ENCODE data around the gene KLK15.

KLK15 gene

DNA sequence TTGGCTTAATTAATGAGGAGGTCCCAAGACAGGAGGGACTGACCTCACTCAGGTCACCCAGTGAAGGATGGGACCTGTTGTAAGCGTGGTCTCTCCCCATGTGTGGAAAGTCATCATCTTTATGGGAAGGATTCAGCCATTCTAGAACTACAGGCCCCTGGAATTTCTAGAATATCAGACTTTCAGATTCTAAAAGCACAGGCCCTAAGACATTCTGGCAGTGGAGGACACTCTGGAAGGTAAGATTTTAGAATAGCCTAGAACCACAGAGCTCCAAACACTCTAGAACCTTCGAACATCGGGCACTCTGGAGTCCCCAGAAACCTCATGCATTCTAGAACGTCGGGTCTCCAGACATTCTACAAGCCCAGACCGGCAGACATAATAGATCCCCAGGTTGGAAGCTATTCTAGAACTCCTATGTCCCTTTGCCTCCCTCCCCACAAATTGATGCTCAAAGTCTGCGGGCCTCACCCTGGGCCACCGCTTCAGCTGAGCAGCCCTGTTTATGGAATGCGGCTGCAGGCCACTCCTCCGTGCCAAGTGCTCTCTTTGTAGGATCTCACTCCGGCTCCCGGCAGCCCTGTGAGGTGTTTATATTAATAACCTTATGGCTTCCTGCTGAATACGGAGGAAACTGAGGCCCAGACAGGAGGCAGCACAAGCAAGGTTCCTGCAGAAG, 1.9 kb upstream of the KLK15 start:
- no peak overlapping the region for H3K27ac ChIP-seq (ENCODE audit: low read depth, low read length)

GRCh38 chr19:50833802-50834167, 411 bp upstream of the KLK15 start:
- H3K36me3 ChIP-seq (ENCODE audit: control insufficient read depth in 1 of 2, insufficient read depth in 2 of 2, low read length in 2 of 2), result no peaks in the 10 kb centered on the region
- H3K4me3 ChIP-seq (ENCODE audit: low read depth, low read length), result no peak overlapping the region
- H2BK5ac ChIP-seq (ENCODE audit: low read depth, low read length, poor library complexity), result no peak overlapping the region
- no peak overlapping the region for H2AK5ac ChIP-seq (ENCODE audit: low read length)
- no peak overlapping the region for H3K4me2 ChIP-seq (ENCODE audit: low read length)
- no peak overlapping the region for H4K91ac ChIP-seq (ENCODE audit: low read depth, low read length)
- no peak overlapping the region for H2BK120ac ChIP-seq (ENCODE audit: insufficient read depth, low read length, poor library complexity)
- H3K23ac ChIP-seq (ENCODE audit: low read length), result no peak overlapping the region
- H4K8ac ChIP-seq (ENCODE audit: low read depth, low read length), result no peak overlapping the region
- no peak overlapping the region for H2AFZ ChIP-seq (ENCODE audit: insufficient read depth, low read length, poor library complexity)
- WGBS (ENCODE audit: extremely low coverage, insufficient coverage, insufficient read length), result no CpG with 5 or more reads among the region's 6 CpGs
- H3K18ac ChIP-seq (ENCODE audit: low read length), result no peak overlapping the region
- no peaks in the 10 kb centered on the region for H3K9me3 ChIP-seq (ENCODE audit: insufficient read depth, low read depth, low read length)
- H2BK12ac ChIP-seq (ENCODE audit: low read length), result no peak overlapping the region
- no peak overlapping the region for H3K27ac ChIP-seq (ENCODE audit: low read depth, low read length)
- H3K79me2 ChIP-seq (ENCODE audit: control insufficient read depth, insufficient read depth, low read length, poor library complexity), result peaks cover 4% of the 10 kb centered on the region
- H4K12ac ChIP-seq (ENCODE audit: low read depth, low read length), result no peak overlapping the region
- H3K4ac ChIP-seq (ENCODE audit: low read depth, low read length), result no peak overlapping the region
- H3K4me1 ChIP-seq (ENCODE audit: control insufficient read depth in 1 of 2, insufficient read depth in 2 of 2, low read length in 2 of 2), result peaks cover 5 to 7% of the 10 kb centered on the region in 2 experiments
- peaks cover 4% of the 10 kb centered on the region for H3K79me1 ChIP-seq (ENCODE audit: low read length)
- no peak overlapping the region for H3K14ac ChIP-seq (ENCODE audit: low read length)
- no peak overlapping the region for H3K9ac ChIP-seq (ENCODE audit: low read length)
- H3K27me3 ChIP-seq (ENCODE audit: insufficient read depth, low read length), result no peaks in the 10 kb centered on the region
- DNase-seq, result no peak

More for the DNA sequence above, 1.9 kb upstream of the KLK15 start:
- Histone ChIP-seq H3K79me1 (ENCODE audit: low read length) (peaks cover 4% of the 10 kb centered on the region), H3K9me3 (ENCODE audit: insufficient read depth, low read depth, low read length) (no peaks in the 10 kb centered on the region), H3K79me2 (ENCODE audit: control insufficient read depth, insufficient read depth, low read length, poor library complexity) (peaks cover 4% of the 10 kb centered on the region), H3K4me3 (ENCODE audit: low read depth, low read length) (peak overlapping the region; percentile 75), H4K12ac (ENCODE audit: low read depth, low read length) (no peak overlapping the region), H3K4me1 (ENCODE audit: control insufficient read depth in 1 of 2, insufficient read depth in 2 of 2, low read length in 2 of 2) (peaks cover 5 to 7% of the 10 kb centered on the region in 2 experiments), H3K18ac (ENCODE audit: low read length) (peak overlapping the region; percentile 55), H3K4me2 (ENCODE audit: low read length) (peak overlapping the region; percentile 90), H2AFZ (ENCODE audit: insufficient read depth, low read length, poor library complexity) (peak overlapping the region; percentile 98), H2AK5ac (ENCODE audit: low read length) (no peak overlapping the region), H4K8ac (ENCODE audit: low read depth, low read length) (peak overlapping the region; percentile 77), H3K27me3 (ENCODE audit: insufficient read depth, low read length) (no peaks in the 10 kb centered on the region), H4K91ac (ENCODE audit: low read depth, low read length) (no peak overlapping the region), H3K23ac (ENCODE audit: low read length) (no peak overlapping the region), H3K14ac (ENCODE audit: low read length) (peak overlapping the region; percentile 52), H2BK5ac (ENCODE audit: low read depth, low read length, poor library complexity) (no peak overlapping the region), H2BK120ac (ENCODE audit: insufficient read depth, low read length, poor library complexity) (no peak overlapping the region), H3K4ac (ENCODE audit: low read depth, low read length) (no peak overlapping the region), H2BK12ac (ENCODE audit: low read length) (no peak overlapping the region), H3K9ac (ENCODE audit: low read length) (no peak overlapping the region), H3K36me3 (ENCODE audit: control insufficient read depth in 1 of 2, insufficient read depth in 2 of 2, low read length in 2 of 2) (no peaks in the 10 kb centered on the region)
- no CpG with 5 or more reads among the region's 13 CpGs for WGBS (ENCODE audit: extremely low coverage, insufficient coverage, insufficient read length)
- DNase-seq, result no peak

DNA sequence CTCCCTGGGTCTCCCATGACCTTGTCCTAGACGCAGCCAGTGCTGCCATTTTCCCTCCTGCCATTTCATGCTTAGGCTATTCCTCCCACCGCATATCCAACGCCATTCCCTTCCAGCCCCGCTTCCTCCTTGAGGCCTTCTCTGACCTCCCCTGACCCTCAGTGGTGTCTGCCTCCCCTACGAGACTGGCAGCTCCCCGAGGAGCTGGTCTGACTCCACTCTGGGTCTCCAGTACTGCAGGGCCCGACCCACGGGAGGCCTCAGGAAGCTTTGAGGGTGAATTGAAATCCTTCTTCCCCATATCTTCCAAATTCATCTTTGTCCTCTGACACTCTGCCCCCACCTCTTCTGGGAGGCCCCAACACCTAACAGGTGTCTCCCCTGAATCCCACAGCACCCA, 708 bp downstream of the KLK15 start:
- Histone ChIP-seq H3K9me3 (ENCODE audit: insufficient read depth, low read depth, low read length) (no peaks in the 10 kb centered on the region), H3K27ac (ENCODE audit: low read depth, low read length) (no peak overlapping the region), H2AK5ac (ENCODE audit: low read length) (no peak overlapping the region), H3K27me3 (ENCODE audit: insufficient read depth, low read length) (no peaks in the 10 kb centered on the region), H3K36me3 (ENCODE audit: control insufficient read depth in 1 of 2, insufficient read depth in 2 of 2, low read length in 2 of 2) (no peaks in the 10 kb centered on the region), H2BK12ac (ENCODE audit: low read length) (no peak overlapping the region), H4K12ac (ENCODE audit: low read depth, low read length) (no peak overlapping the region), H3K18ac (ENCODE audit: low read length) (no peak overlapping the region), H2AFZ (ENCODE audit: insufficient read depth, low read length, poor library complexity) (no peak overlapping the region), H2BK120ac (ENCODE audit: insufficient read depth, low read length, poor library complexity) (no peak overlapping the region), H3K79me1 (ENCODE audit: low read length) (peaks cover 4% of the 10 kb centered on the region), H3K14ac (ENCODE audit: low read length) (no peak overlapping the region), H3K4me3 (ENCODE audit: low read depth, low read length) (no peak overlapping the region), H3K4me2 (ENCODE audit: low read length) (no peak overlapping the region), H3K4ac (ENCODE audit: low read depth, low read length) (no peak overlapping the region), H3K4me1 (ENCODE audit: control insufficient read depth in 1 of 2, insufficient read depth in 2 of 2, low read length in 2 of 2) (peaks cover 5 to 7% of the 10 kb centered on the region in 2 experiments), H4K8ac (ENCODE audit: low read depth, low read length) (no peak overlapping the region), H3K79me2 (ENCODE audit: control insufficient read depth, insufficient read depth, low read length, poor library complexity) (peaks cover 4% of the 10 kb centered on the region), H3K9ac (ENCODE audit: low read length) (no peak overlapping the region), H4K91ac (ENCODE audit: low read depth, low read length) (no peak overlapping the region), H2BK5ac (ENCODE audit: low read depth, low read length, poor library complexity) (no peak overlapping the region), H3K23ac (ENCODE audit: low read length) (no peak overlapping the region)
- DNase-seq, result no peak
- no CpG with 5 or more reads among the region's 8 CpGs for WGBS (ENCODE audit: extremely low coverage, insufficient coverage, insufficient read length)

- peaks cover 8% of the 10 kb centered on the region for H3K9me3 ChIP-seq (ENCODE audit: insufficient read depth, low read depth, low read length)
- H3K27ac ChIP-seq (ENCODE audit: low read depth, low read length), result no peak overlapping the region
- WGBS (ENCODE audit: extremely low coverage, insufficient coverage, insufficient read length), result no CpG with 5 or more reads among the region's 7 CpGs
- H3K4me1 ChIP-seq (ENCODE audit: control insufficient read depth in 1 of 2, insufficient read depth in 2 of 2, low read length in 2 of 2), result peaks cover 5% of the 10 kb centered on the region in 2 experiments
- no peak overlapping the region for H2BK12ac ChIP-seq (ENCODE audit: low read length)
- H3K4ac ChIP-seq (ENCODE audit: low read depth, low read length), result no peak overlapping the region
- no peak overlapping the region for H2BK5ac ChIP-seq (ENCODE audit: low read depth, low read length, poor library complexity)
- no peak overlapping the region for H2AK5ac ChIP-seq (ENCODE audit: low read length)
- no peak overlapping the region for H3K18ac ChIP-seq (ENCODE audit: low read length)
- no peak overlapping the region for H2BK120ac ChIP-seq (ENCODE audit: insufficient read depth, low read length, poor library complexity)
- H3K79me2 ChIP-seq (ENCODE audit: control insufficient read depth, insufficient read depth, low read length, poor library complexity), result peaks cover 4% of the 10 kb centered on the region
- H3K36me3 ChIP-seq (ENCODE audit: control insufficient read depth in 1 of 2, insufficient read depth in 2 of 2, low read length in 2 of 2), result no peaks in the 10 kb centered on the region
- H3K4me3 ChIP-seq (ENCODE audit: low read depth, low read length), result no peak overlapping the region
- no peak overlapping the region for H3K23ac ChIP-seq (ENCODE audit: low read length)
- H3K27me3 ChIP-seq (ENCODE audit: insufficient read depth, low read length), result no peaks in the 10 kb centered on the region
- no peak overlapping the region for H2AFZ ChIP-seq (ENCODE audit: insufficient read depth, low read length, poor library complexity)
- no peak overlapping the region for H4K8ac ChIP-seq (ENCODE audit: low read depth, low read length)
- no peak overlapping the region for H4K12ac ChIP-seq (ENCODE audit: low read depth, low read length)
- H4K91ac ChIP-seq (ENCODE audit: low read depth, low read length), result no peak overlapping the region
- DNase-seq, result no peak
- no peak overlapping the region for H3K9ac ChIP-seq (ENCODE audit: low read length)
- H3K4me2 ChIP-seq (ENCODE audit: low read length), result no peak overlapping the region
- peaks cover 4% of the 10 kb centered on the region for H3K79me1 ChIP-seq (ENCODE audit: low read length)
- H3K14ac ChIP-seq (ENCODE audit: low read length), result no peak overlapping the region
These were observed 2.4 kb downstream of the KLK15 start for GRCh38 chr19:50831026-50831396.

Data from trophoblast cell (in vitro differentiated cells and primary cell).